B cell (primary cell): Measurements from ENCODE around the gene FTL. TPM values are rescaled to one million over a fixed set of nuclear protein-coding genes. Genes with fewer than 3 reads are reported as not detected.

Source experiments
- ATAC-seq: fragments of 200-7000 bp; cut with Tn5 transposase; one replicate; pipeline ENCODE4 v1.10.0; 2021; ENCODE audit warnings: low read depth, mild to moderate bottlenecking, moderate number of reproducible peaks, moderate library complexity
- CTCF ChIA-PET: fragments of 350-600 bp; sonication (Branson Sonifier 250); formaldehyde crosslinking; loops from one replicate; lab custom pipeline; 2021; ENCODE audit warnings: antibody characterized with exemption, inconsistent platforms; lab: Charles Lee
- POLR2A ChIA-PET: fragments of 350-600 bp; sonication (Branson Sonifier 250); formaldehyde crosslinking; loops from one replicate; lab custom pipeline; 2021; ENCODE audit warnings: antibody characterized with exemption; lab: Charles Lee
- DNase-seq: peaks from one replicate; pipeline ENCODE4 v3.0.0; 2013
- H2AFZ ChIP-seq: 2 replicates; pipeline ENCODE4 v1.6.1; 2012; ENCODE audit warnings: mild to moderate bottlenecking, low read depth, low read length; ENCODE audit not compliant: insufficient read depth, poor library complexity, severe bottlenecking
- H3K27ac ChIP-seq, 2 donors: 1 replicate in 1 of 2; 2 replicates in 1 of 2; pipeline ENCODE4 v1.5.1; 2012 to 2013; ENCODE audit warnings: low read length in 2 of 2, mild to moderate bottlenecking in 2 of 2, moderate library complexity in 1 of 2
- H3K27me3 ChIP-seq, 4 experiments: fragments of 200-600 bp in 1 of 4; sonication (generic) in 1 of 4; replicated peaks in 1 of 4; 1 replicate in 2 of 4; 2 replicates in 2 of 4; pipeline versions ENCODE4 v1.6.1 to v1.7.0; 2013 to 2016; ENCODE audit warnings: low read length in 3 of 4, mild to moderate bottlenecking in 2 of 4, mixed read lengths in 1 of 4, moderate library complexity in 1 of 4; ENCODE audit not compliant: insufficient read depth in 4 of 4, control insufficient read depth in 3 of 4; ENCODE audit errors: control extremely low read depth in 1 of 4
- H3K36me3 ChIP-seq, 2 experiments: replicated peaks in 1 of 2; 1 replicate in 1 of 2; 2 replicates in 1 of 2; pipeline versions ENCODE4 v1.6.1 to v1.7.1; 2013; ENCODE audit warnings: low read length in 1 of 2; ENCODE audit not compliant: insufficient read depth in 2 of 2, control insufficient read depth in 1 of 2; ENCODE audit errors: control extremely low read depth in 1 of 2, extremely low read depth in 1 of 2
- H3K4me1 ChIP-seq, 2 donors: fragments of 200-600 bp in 1 of 2; sonication (generic) in 1 of 2; 1 replicate in 1 of 2; 2 replicates in 1 of 2; pipeline versions ENCODE4 v1.5.1 to v1.6.1; 2013 to 2017; ENCODE audit warnings: low read length in 2 of 2; ENCODE audit not compliant: control insufficient read depth in 2 of 2, insufficient read depth in 2 of 2
- H3K4me2 ChIP-seq: replicated peaks from 2 replicates; pipeline ENCODE3; 2012; ENCODE audit warnings: mild to moderate bottlenecking, low read depth, low read length; ENCODE audit not compliant: poor library complexity, severe bottlenecking
- H3K4me3 ChIP-seq, 5 experiments: fragments of 200-600 bp in 1 of 5; sonication (generic) in 1 of 5; 1 replicate in 3 of 5; 2 replicates in 2 of 5; pipeline versions ENCODE4 v1.5.1 to v1.7.0; 2011 to 2016; ENCODE audit warnings: low read length in 4 of 5, mild to moderate bottlenecking in 4 of 5, low read depth in 2 of 5, control low read depth in 1 of 5, moderate library complexity in 1 of 5; ENCODE audit not compliant: insufficient read depth in 1 of 5; ENCODE audit errors: control extremely low read depth in 1 of 5, extremely low read depth in 1 of 5
- H3K79me2 ChIP-seq: fragments of 200-600 bp; sonication (generic); one replicate; pipeline ENCODE4 v1.6.0; 2016; ENCODE audit warnings: low read length; ENCODE audit not compliant: control insufficient read depth, insufficient read depth
- H3K9ac ChIP-seq: fragments of 200-600 bp; sonication (generic); 2 replicates; pipeline ENCODE4 v1.6.1; 2017; ENCODE audit warnings: mild to moderate bottlenecking, low read length, moderate library complexity
- H3K9me3 ChIP-seq, 3 donors: one replicate each; pipeline versions ENCODE4 v1.6.1 to v1.7.1; 2013; ENCODE audit warnings: low read length in 2 of 3; ENCODE audit not compliant: control insufficient read depth in 2 of 3, insufficient read depth in 1 of 3; ENCODE audit errors: control extremely low read depth in 1 of 3
- H4K20me1 ChIP-seq: 2 replicates; pipeline ENCODE4 v1.6.0; 2012; ENCODE audit warnings: mild to moderate bottlenecking, low read length; ENCODE audit not compliant: insufficient read depth, control insufficient read depth, poor library complexity, severe bottlenecking
- H3K27ac Mint-ChIP-seq: one replicate; pipeline ENCODE4 v1.8.0; 2021; ENCODE audit warnings: mixed read lengths
- H3K27me3 Mint-ChIP-seq: one replicate; pipeline ENCODE4 v1.8.0; 2021; ENCODE audit warnings: mixed read lengths
- H3K4me1 Mint-ChIP-seq: one replicate; pipeline ENCODE4 v1.8.0; 2021; ENCODE audit warnings: mixed read lengths
- H3K4me3 Mint-ChIP-seq: one replicate; pipeline ENCODE4 v1.8.0; 2021; ENCODE audit warnings: mixed read lengths
- H3K9me3 Mint-ChIP-seq: one replicate; pipeline ENCODE4 v1.8.0; 2022; ENCODE audit warnings: mixed read lengths; ENCODE audit not compliant: insufficient read depth
- EZH2 ChIP-seq: IDR thresholded peaks from 2 replicates; pipeline ENCODE4 v1.6.1; 2012; ENCODE audit warnings: borderline replicate concordance, low read depth, mild to moderate bottlenecking, moderate library complexity, low read length; ENCODE audit not compliant: insufficient read depth, poor library complexity, severe bottlenecking
- whole genome bisulfite sequencing: methylation state at CpG from one replicate; pipeline ENCODE4 v1.1.5; 2013; ENCODE audit warnings: missing lambda C conversion rate; ENCODE audit not compliant: insufficient coverage; 5-methylcytosine and 5-hydroxymethylcytosine counted together
- intact Hi-C: fragments of 100-400 bp; cut with micrococcal nuclease; formaldehyde crosslinking; loops from one replicate; pipeline ENCODE4 v1.10.0; 2022
- polyA plus RNA-seq: library from polyadenylated mRNA; depleted of rRNA; stranded (reverse); fragments of >200 nt; gene quantifications from 2 replicates; pipeline ENCODE4 v1.2.3, GENCODE V29; 2012
- total RNA-seq, 2 donors: library from RNA; stranded (reverse); fragments of 120-200 nt in 1 of 2; gene quantifications; 1 replicate in 1 of 2; 2 replicates in 1 of 2; pipeline versions ENCODE4 v1.2.3 to v1.2.4, GENCODE V29; 2013 to 2022
- TF ChIP-seq, protein P1 (sequence below): fragments of 200-600 bp; IDR thresholded peaks from one replicate; pipeline ENCODE4 v1.8.0; 2022; ENCODE audit warnings: antibody characterized with exemption, mild to moderate bottlenecking

FTL gene
- total and polyA plus RNA-seq, 2 donors (not counting 1 experiment from before 2014, with no cell fraction given), result 832 to 937 TPM

DNA sequence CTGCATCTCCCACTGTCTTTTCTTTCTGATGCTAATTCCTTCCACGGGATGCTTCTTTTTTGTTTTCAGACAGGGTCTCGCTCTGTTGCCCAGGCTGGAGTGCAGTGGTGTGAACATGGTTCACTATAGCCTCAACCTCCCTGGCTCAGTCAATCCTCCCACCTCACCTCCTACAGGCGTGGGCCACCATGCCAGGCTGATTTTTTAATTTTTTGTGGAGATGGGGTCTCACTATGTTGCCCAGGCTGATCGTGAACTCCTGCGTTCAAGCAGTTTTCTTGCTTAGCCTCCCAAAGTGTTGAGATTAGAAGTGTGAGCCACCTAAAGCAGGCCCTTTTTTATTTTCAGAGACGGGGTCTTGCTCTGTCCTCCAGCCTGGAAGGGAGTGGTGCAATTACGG lies 23.2 kb downstream of the FTL start:
- WGBS, result 98% methylated on average over 4 of the region's 7 CpGs

DNA sequence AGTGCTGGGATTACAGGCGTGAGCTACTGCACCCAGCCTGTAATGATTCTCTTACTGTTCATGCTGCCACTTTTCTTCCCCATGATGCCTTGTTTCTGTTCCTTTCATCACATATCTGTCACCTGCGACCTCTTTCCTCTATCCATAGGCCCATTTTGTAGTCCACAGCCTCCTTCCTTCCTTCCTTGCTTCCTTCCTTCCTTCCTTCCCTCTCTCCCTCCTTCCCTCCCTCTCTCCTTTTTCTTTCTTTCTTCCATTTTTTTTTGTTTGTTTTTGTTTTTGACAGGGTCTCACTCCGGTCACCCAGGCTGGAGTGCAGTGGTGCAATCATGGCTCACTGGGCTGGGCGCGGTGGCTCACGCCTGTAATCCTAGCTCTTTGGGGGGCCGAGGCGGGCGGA lies 23.8 kb downstream of the FTL start:
- intact Hi-C loops, result no loop called here
- 94% methylated on average over 9 of the region's 9 CpGs for WGBS
- POLR2A ChIA-PET, result interaction anchor here (0.6 kb wide), 1 partner anchor 440 kb away, joined by 4 read pairs; no protein-coding TSS in a partner anchor
- H3K4me1 ChIP-seq, result peaks cover 8 to 15% of the 10 kb centered on the region in 2 donors
- CTCF ChIA-PET, result interaction anchor here (0.6 to 1.0 kb wide), 3 partner anchors 200 to 749 kb away, joined by 3 read pairs; no protein-coding TSS in a partner anchor
- H4K20me1 ChIP-seq, result peaks cover 6% of the 10 kb centered on the region
- H3K9me3 ChIP-seq, result no peaks in the 10 kb centered on the region
- H3K4me1 Mint-ChIP-seq, result peaks cover 27% of the 10 kb centered on the region
- TF ChIP-seq EZH2, result no peak
- TF ChIP-seq, protein P1, sequence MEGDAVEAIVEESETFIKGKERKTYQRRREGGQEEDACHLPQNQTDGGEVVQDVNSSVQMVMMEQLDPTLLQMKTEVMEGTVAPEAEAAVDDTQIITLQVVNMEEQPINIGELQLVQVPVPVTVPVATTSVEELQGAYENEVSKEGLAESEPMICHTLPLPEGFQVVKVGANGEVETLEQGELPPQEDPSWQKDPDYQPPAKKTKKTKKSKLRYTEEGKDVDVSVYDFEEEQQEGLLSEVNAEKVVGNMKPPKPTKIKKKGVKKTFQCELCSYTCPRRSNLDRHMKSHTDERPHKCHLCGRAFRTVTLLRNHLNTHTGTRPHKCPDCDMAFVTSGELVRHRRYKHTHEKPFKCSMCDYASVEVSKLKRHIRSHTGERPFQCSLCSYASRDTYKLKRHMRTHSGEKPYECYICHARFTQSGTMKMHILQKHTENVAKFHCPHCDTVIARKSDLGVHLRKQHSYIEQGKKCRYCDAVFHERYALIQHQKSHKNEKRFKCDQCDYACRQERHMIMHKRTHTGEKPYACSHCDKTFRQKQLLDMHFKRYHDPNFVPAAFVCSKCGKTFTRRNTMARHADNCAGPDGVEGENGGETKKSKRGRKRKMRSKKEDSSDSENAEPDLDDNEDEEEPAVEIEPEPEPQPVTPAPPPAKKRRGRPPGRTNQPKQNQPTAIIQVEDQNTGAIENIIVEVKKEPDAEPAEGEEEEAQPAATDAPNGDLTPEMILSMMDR, result no peak
- no peaks in the 10 kb centered on the region for H3K27me3 Mint-ChIP-seq
- no peak overlapping the region for H3K27ac Mint-ChIP-seq
- ATAC-seq (no peak), DNase-seq (no peak)
- no peak overlapping the region for H3K27ac ChIP-seq
- H3K4me2 ChIP-seq, result no peak overlapping the region
- H3K9me3 Mint-ChIP-seq, result no peaks in the 10 kb centered on the region
- peaks cover 26% of the 10 kb centered on the region for H3K79me2 ChIP-seq
- peaks cover 0 to 15% of the 10 kb centered on the region in 2 experiments for H3K36me3 ChIP-seq
- no peak overlapping the region for H3K9ac ChIP-seq
- no peaks in the 10 kb centered on the region for H3K27me3 ChIP-seq
- H3K4me3 ChIP-seq, result no peak overlapping the region
- no peak overlapping the region for H3K4me3 Mint-ChIP-seq
- H2AFZ ChIP-seq, result no peak overlapping the region

More for the DNA sequence above, 23.2 kb downstream of the FTL start:
- Histone ChIP-seq H3K27ac (no peak overlapping the region), H3K4me3 (no peak overlapping the region), H2AFZ (no peak overlapping the region), H3K4me2 (no peak overlapping the region), H3K4me1 (peaks cover 8 to 15% of the 10 kb centered on the region in 2 donors), H3K36me3 (peaks cover 0 to 17% of the 10 kb centered on the region in 2 experiments), H3K79me2 (peaks cover 25% of the 10 kb centered on the region), H3K27me3 (no peaks in the 10 kb centered on the region), H3K9me3 (no peaks in the 10 kb centered on the region), H4K20me1 (peaks cover 6% of the 10 kb centered on the region), H3K9ac (no peak overlapping the region)
- Mint-ChIP-seq H3K27me3 (no peaks in the 10 kb centered on the region), H3K27ac (no peak overlapping the region), H3K4me1 (peaks cover 21% of the 10 kb centered on the region), H3K9me3 (no peaks in the 10 kb centered on the region), H3K4me3 (no peak overlapping the region)
- DNase-seq (no peak), ATAC-seq (no peak)
- TF ChIP-seq, protein P1, result no peak
- no peak for TF ChIP-seq EZH2
- POLR2A ChIA-PET, result no interaction called here
- intact Hi-C loops, result no loop called here
- CTCF ChIA-PET, result interaction anchor here (1.0 kb wide), 1 partner anchor 11 kb away, joined by 3 read pairs; no protein-coding TSS in a partner anchor
